ENCODE results near the gene MYL11.
"Not testable (repeated sequence)": the region's sequence is repeated elsewhere in the genome, so short reads cannot be mapped to it uniquely, and the experiment has no call there.

The MYL11 gene

GRCh38 chr16:30371248-30371816 lies 3.3 kb upstream of the MYL11 start:
- no peak for DNase-seq

GRCh38 chr16:30372038-30372712 lies 2.4 kb upstream of the MYL11 start:
- DNase-seq = no peak

- DNase-seq = no peak
Measured at GRCh38 chr16:30372725-30373124, 1.9 kb upstream of the MYL11 start.

- no peak for DNase-seq
Measured at GRCh38 chr16:30375864-30376263, 1.3 kb downstream of the MYL11 start.

- DNase-seq = no peak
Measured at GRCh38 chr16:30376461-30376902, 1.9 kb downstream of the MYL11 start.

GRCh38 chr16:30377050-30377811 lies 2.6 kb downstream of the MYL11 start:
- DNase-seq = no peak

GRCh38 chr16:30377812-30378235 lies 3.2 kb downstream of the MYL11 start:
- DNase-seq = peak; percentile 85

GRCh38 chr16:30378236-30379157 lies 3.9 kb downstream of the MYL11 start:
- DNase-seq = peak; percentile 98

GRCh38 chr16:30379158-30379783 lies 4.7 kb downstream of the MYL11 start:
- no peak for DNase-seq

GRCh38 chr16:30380072-30380802 lies 5.6 kb downstream of the MYL11 start:
- DNase-seq = no peak

- DNase-seq = no peak
Measured at GRCh38 chr16:30380803-30381208, 6.2 kb downstream of the MYL11 start.

- DNase-seq = no peak
Measured at GRCh38 chr16:30381291-30382041, 6.9 kb downstream of the MYL11 start.

- peak; percentile 81 for DNase-seq
Measured at GRCh38 chr16:30382111-30382881, 7.7 kb downstream of the MYL11 start, which contains the start of gene SEPTIN1. SEPTIN1 (minus strand) TSS chr16:30382561; CDS start chr16:30382542, 19 bp downstream.

- DNase-seq = no peak
Measured at GRCh38 chr16:30383521-30383920, 8.9 kb downstream of the MYL11 start.

- DNase-seq = no peak
Measured at GRCh38 chr16:30394592-30395154, 20.1 kb downstream of the MYL11 start.

- peak; percentile 40 for DNase-seq
Measured at GRCh38 chr16:30395155-30395991, 20.8 kb downstream of the MYL11 start, which contains the start of gene ZNF48. ZNF48 (plus strand) TSS chr16:30395420; CDS start chr16:30395795, 375 bp downstream.

- no peak for DNase-seq
Measured at GRCh38 chr16:30395992-30396585, 21.5 kb downstream of the MYL11 start.

- DNase-seq = not testable (repeated sequence)
Measured at GRCh38 chr16:30396627-30397026, 22.0 kb downstream of the MYL11 start.

Data from central memory CD4-positive, alpha-beta T cell (primary cell).